PFSK-1 (cell line): ENCODE data around the gene LAMTOR3.

ENCODE experiments used
- FOXP2 ChIP-seq: optimal IDR thresholded peaks from 2 replicates; pipeline ENCODE3; 2011; ENCODE audit warnings: borderline replicate concordance, control low read depth, inconsistent platforms; ENCODE audit not compliant: insufficient read depth; ENCODE audit errors: extremely low read length, extremely low read depth
- POLR2AphosphoS5 ChIP-seq: IDR thresholded peaks from 2 replicates; pipeline ENCODE4 v1.6.1; 2012; ENCODE audit warnings: low read depth, mild to moderate bottlenecking, control low read depth, low read length, moderate library complexity
- REST ChIP-seq, 2 experiments: IDR thresholded peaks; 2 replicates each; pipeline versions ENCODE4 v1.6.1 to v1.8.0; 2011 to 2012; ENCODE audit warnings: low read depth in 2 of 2, low read length in 2 of 2, control low read depth in 1 of 2, inconsistent platforms in 1 of 2, mild to moderate bottlenecking in 1 of 2, moderate library complexity in 1 of 2; ENCODE audit not compliant: insufficient read depth in 1 of 2
- SIN3A ChIP-seq: IDR thresholded peaks from 2 replicates; pipeline ENCODE4 v1.6.1; 2012; ENCODE audit warnings: mild to moderate bottlenecking, low read length, moderate library complexity, borderline replicate concordance; ENCODE audit not compliant: insufficient read depth
- TAF1 ChIP-seq: IDR thresholded peaks from 2 replicates; pipeline ENCODE4 v1.6.1; 2012; ENCODE audit warnings: low read length, control low read depth, borderline replicate concordance; ENCODE audit not compliant: insufficient read depth

The LAMTOR3 gene

DNA sequence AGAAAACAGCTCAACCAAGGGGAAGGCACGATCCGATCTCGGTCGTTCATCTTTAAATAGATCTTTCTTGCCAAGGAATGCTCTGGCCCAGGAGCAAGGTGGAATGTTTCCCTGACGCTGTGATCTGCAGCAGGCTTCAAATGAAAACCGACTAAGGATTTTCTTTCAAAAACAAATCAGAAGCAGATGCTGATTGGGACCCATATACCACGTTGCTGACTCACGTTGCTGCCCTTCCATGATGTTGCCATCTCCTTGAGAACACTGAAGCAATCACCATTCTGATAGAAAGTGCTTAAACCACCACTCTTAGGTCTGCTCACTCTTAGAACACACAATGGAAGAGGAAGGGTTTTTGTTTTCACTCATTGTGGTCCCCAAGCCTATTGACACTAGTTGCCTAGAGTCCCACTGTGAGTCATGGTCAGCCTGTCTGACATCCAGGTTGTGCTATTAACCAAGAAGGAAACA, 26.1 kb downstream of the LAMTOR3 start:
- TF ChIP-seq FOXP2 (no peak), TAF1 (no peak), SIN3A (no peak), REST (IDR thresholded peaks at IDR 0.05; ENCODE audit: insufficient read depth in 1 of 2, low read depth in 2 of 2, low read length in 2 of 2) (no peak), POLR2AphosphoS5 (no peak)

DNA sequence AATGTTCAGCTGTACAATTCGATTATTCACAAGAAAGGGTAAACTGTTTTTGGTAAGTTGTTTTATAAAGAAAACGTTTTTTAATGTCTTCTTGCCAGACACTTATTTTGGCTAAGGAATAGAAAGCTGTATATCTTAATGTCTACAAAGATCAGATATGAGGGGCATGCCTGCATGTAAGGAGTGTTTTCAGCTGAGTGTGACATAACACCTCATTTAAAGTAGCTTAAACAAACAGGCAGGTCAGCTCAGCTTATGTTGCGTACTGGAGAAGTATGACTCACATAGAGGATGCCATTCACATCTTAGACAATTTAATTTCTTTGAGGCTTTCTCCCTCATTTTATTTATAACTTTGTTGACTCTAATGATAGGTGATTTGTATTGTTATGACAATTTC, 30.4 kb downstream of the LAMTOR3 start:
- TF ChIP-seq FOXP2 (no peak), REST (IDR thresholded peaks at IDR 0.05; ENCODE audit: insufficient read depth in 1 of 2, low read depth in 2 of 2, low read length in 2 of 2) (no peak), SIN3A (no peak), POLR2AphosphoS5 (no peak), TAF1 (no peak)

GRCh38 chr4:99861120-99861905, 32.9 kb downstream of the LAMTOR3 start:
- TF ChIP-seq POLR2AphosphoS5: no peak
- no peak for TF ChIP-seq TAF1
- no peak for TF ChIP-seq REST (IDR thresholded peaks at IDR 0.05; ENCODE audit: insufficient read depth in 1 of 2, low read depth in 2 of 2, low read length in 2 of 2)

DNA sequence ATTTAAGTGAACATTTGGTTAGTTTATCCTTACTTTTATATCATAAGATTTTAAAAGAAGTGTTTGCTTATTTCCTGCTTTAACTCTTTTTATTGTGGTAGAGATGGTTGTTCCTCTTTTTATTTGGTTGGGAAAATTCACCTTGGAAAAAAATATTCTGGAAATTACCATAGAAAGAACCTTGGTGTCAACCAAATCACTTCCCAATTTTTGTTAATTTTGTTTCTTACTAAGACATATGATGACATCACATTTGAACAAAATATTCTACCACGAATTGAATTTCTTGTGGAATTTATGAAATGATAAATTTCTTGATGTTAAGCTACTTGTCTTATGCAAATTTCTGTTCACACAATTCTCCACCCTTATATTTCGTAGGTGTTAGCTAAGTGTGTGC, 33.7 kb downstream of the LAMTOR3 start:
- no peak for TF ChIP-seq FOXP2
- no peak for TF ChIP-seq TAF1
- no peak for TF ChIP-seq POLR2AphosphoS5
- no peak for TF ChIP-seq REST (IDR thresholded peaks at IDR 0.05; ENCODE audit: insufficient read depth in 1 of 2, low read depth in 2 of 2, low read length in 2 of 2)
- TF ChIP-seq SIN3A: no peak

GRCh38 chr4:99859618-99860017, 34.6 kb downstream of the LAMTOR3 start:
- TF ChIP-seq TAF1: no peak
- TF ChIP-seq SIN3A: no peak
- TF ChIP-seq REST (IDR thresholded peaks at IDR 0.05; ENCODE audit: insufficient read depth in 1 of 2, low read depth in 2 of 2, low read length in 2 of 2): no peak
- no peak for TF ChIP-seq FOXP2
- no peak for TF ChIP-seq POLR2AphosphoS5
